DOHH2 (cell line): ENCODE data around the gene ARL15.

Experiments used
- EZH2phosphoT487 ChIP-seq: fragments of 200-600 bp; sonication (generic); IDR thresholded peaks from 2 replicates; pipeline ENCODE4 v1.6.1; 2017; ENCODE audit warnings: borderline replicate concordance, mild to moderate bottlenecking, antibody characterized with exemption, low read length, moderate library complexity, mixed read lengths
- TF ChIP-seq, protein P1 (sequence below): fragments of 200-600 bp; sonication (generic); IDR thresholded peaks from one replicate; pipeline ENCODE4 v1.5.1; 2014; ENCODE audit warnings: antibody characterized with exemption, mild to moderate bottlenecking, low read depth, low read length; ENCODE audit not compliant: poor library complexity, severe bottlenecking

DNA sequence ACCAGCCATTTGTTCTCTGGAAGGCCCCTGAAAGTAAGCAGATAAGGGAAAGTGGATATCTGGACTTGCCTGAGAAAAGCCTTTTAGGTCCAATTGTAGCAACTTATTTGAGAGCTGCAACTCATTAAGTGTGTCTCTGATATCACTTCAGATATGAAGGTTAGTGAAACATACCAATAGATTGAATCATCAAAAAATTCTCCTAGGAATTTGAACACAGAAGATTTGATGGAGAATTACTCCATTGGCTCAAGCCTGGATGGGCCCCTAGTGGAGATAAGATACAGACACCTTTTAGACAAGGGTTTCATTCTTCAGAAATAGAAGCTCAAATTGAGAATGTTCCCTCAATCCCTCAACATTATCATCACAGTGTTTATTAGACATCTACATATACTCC is 393.3 kb downstream of the ARL15 start:
- TF ChIP-seq, protein P1, sequence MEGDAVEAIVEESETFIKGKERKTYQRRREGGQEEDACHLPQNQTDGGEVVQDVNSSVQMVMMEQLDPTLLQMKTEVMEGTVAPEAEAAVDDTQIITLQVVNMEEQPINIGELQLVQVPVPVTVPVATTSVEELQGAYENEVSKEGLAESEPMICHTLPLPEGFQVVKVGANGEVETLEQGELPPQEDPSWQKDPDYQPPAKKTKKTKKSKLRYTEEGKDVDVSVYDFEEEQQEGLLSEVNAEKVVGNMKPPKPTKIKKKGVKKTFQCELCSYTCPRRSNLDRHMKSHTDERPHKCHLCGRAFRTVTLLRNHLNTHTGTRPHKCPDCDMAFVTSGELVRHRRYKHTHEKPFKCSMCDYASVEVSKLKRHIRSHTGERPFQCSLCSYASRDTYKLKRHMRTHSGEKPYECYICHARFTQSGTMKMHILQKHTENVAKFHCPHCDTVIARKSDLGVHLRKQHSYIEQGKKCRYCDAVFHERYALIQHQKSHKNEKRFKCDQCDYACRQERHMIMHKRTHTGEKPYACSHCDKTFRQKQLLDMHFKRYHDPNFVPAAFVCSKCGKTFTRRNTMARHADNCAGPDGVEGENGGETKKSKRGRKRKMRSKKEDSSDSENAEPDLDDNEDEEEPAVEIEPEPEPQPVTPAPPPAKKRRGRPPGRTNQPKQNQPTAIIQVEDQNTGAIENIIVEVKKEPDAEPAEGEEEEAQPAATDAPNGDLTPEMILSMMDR = no peak
- TF ChIP-seq EZH2phosphoT487 = no peak
